Mesenchymal stem cell (in vitro differentiated cells and primary cell): ENCODE data around the gene ZNF521.

Experiments used
- DNase-seq: peaks from one replicate; pipeline ENCODE4 v3.0.0-alpha.2; 2013
- H2AFZ ChIP-seq: one replicate; pipeline ENCODE4 v1.6.1; 2013; ENCODE audit warnings: low read depth, mild to moderate bottlenecking, control low read depth, inconsistent platforms, low read length, moderate library complexity
- H2AK5ac ChIP-seq: 2 replicates; pipeline ENCODE4 v1.6.1; 2013; ENCODE audit warnings: low read length, moderate library complexity, mild to moderate bottlenecking, inconsistent platforms; ENCODE audit not compliant: severe bottlenecking
- H2BK120ac ChIP-seq: one replicate; pipeline ENCODE4 v1.6.1; 2013; ENCODE audit warnings: low read depth, mild to moderate bottlenecking, inconsistent platforms, low read length, moderate library complexity
- H2BK12ac ChIP-seq, 2 experiments: one replicate each; pipeline ENCODE4 v1.6.1; 2013; ENCODE audit warnings: inconsistent platforms in 2 of 2, low read length in 2 of 2, mild to moderate bottlenecking in 2 of 2, moderate library complexity in 2 of 2, control low read depth in 1 of 2
- H2BK15ac ChIP-seq: one replicate; pipeline ENCODE4 v1.6.1; 2013; ENCODE audit warnings: mild to moderate bottlenecking, low read depth, inconsistent platforms; ENCODE audit not compliant: poor library complexity, severe bottlenecking
- H2BK5ac ChIP-seq: 2 replicates; pipeline ENCODE4 v1.6.1; 2013; ENCODE audit warnings: low read depth, mild to moderate bottlenecking, low read length, control low read depth, inconsistent platforms; ENCODE audit not compliant: poor library complexity, severe bottlenecking
- H3K14ac ChIP-seq, 2 experiments: one replicate each; pipeline ENCODE4 v1.6.1; 2013; ENCODE audit warnings: inconsistent platforms in 2 of 2, low read length in 2 of 2, control low read depth in 1 of 2, mild to moderate bottlenecking in 1 of 2, moderate library complexity in 1 of 2
- H3K18ac ChIP-seq, 2 experiments: one replicate each; pipeline ENCODE4 v1.6.1; 2013; ENCODE audit warnings: inconsistent platforms in 2 of 2, low read length in 2 of 2, control low read depth in 1 of 2, low read depth in 1 of 2, mild to moderate bottlenecking in 1 of 2
- H3K23ac ChIP-seq, 2 experiments: one replicate each; pipeline ENCODE4 v1.6.1; 2013; ENCODE audit warnings: inconsistent platforms in 2 of 2, low read length in 2 of 2, mild to moderate bottlenecking in 2 of 2, moderate library complexity in 2 of 2, control low read depth in 1 of 2
- H3K27ac ChIP-seq: 2 replicates; pipeline ENCODE4 v1.5.1; 2013; ENCODE audit warnings: mild to moderate bottlenecking, moderate library complexity, low read length, control low read depth, inconsistent platforms; ENCODE audit not compliant: poor library complexity, severe bottlenecking
- H3K27me3 ChIP-seq, 2 experiments: 2 replicates each; pipeline versions ENCODE4 v1.6.1 to v1.7.0; 2013; ENCODE audit warnings: low read length in 2 of 2, mild to moderate bottlenecking in 2 of 2, moderate library complexity in 2 of 2, control low read depth in 1 of 2, inconsistent platforms in 1 of 2; ENCODE audit not compliant: control insufficient read depth in 1 of 2, insufficient read depth in 1 of 2
- H3K36me3 ChIP-seq, 2 experiments: 2 replicates each; pipeline versions ENCODE4 v1.6.1 to v1.7.0; 2013; ENCODE audit warnings: low read length in 2 of 2, control low read depth in 1 of 2, inconsistent platforms in 1 of 2, low read depth in 1 of 2, mild to moderate bottlenecking in 1 of 2; ENCODE audit not compliant: insufficient read depth in 2 of 2, control insufficient read depth in 1 of 2
- H3K4ac ChIP-seq, 2 experiments: one replicate each; pipeline ENCODE4 v1.6.1; 2013; ENCODE audit warnings: inconsistent platforms in 2 of 2, low read length in 2 of 2, mild to moderate bottlenecking in 2 of 2, moderate library complexity in 2 of 2, control low read depth in 1 of 2, low read depth in 1 of 2
- H3K4me1 ChIP-seq: 2 replicates; pipeline ENCODE4 v1.6.1; 2013; ENCODE audit warnings: low read depth, low read length, control low read depth; ENCODE audit not compliant: control insufficient read depth, insufficient read depth
- H3K4me2 ChIP-seq: 2 replicates; pipeline ENCODE4 v1.6.1; 2013; ENCODE audit warnings: low read length, mild to moderate bottlenecking, inconsistent platforms; ENCODE audit not compliant: poor library complexity, severe bottlenecking
- H3K4me3 ChIP-seq, 2 experiments: 2 replicates each; pipeline versions ENCODE4 v1.5.1 to v1.7.0; 2013; ENCODE audit warnings: low read length in 2 of 2, mild to moderate bottlenecking in 2 of 2, control low read depth in 1 of 2, low read depth in 1 of 2; ENCODE audit not compliant: insufficient read depth in 1 of 2
- H3K79me1 ChIP-seq: replicated peaks from 2 replicates; pipeline ENCODE4 v1.6.1; 2013; ENCODE audit warnings: mild to moderate bottlenecking, control low read depth, low read length, inconsistent platforms; ENCODE audit not compliant: poor library complexity, severe bottlenecking
- H3K9ac ChIP-seq: 2 replicates; pipeline ENCODE4 v1.7.0; 2013; ENCODE audit warnings: mild to moderate bottlenecking, low read length, moderate library complexity
- H3K9me3 ChIP-seq: 2 replicates; pipeline ENCODE4 v1.7.0; 2013; ENCODE audit warnings: mild to moderate bottlenecking, low read length; ENCODE audit not compliant: control insufficient read depth
- H4K8ac ChIP-seq: one replicate; pipeline ENCODE4 v1.6.1; 2013; ENCODE audit warnings: inconsistent platforms, mild to moderate bottlenecking, low read length, moderate library complexity
- H4K91ac ChIP-seq: one replicate; pipeline ENCODE4 v1.6.1; 2013; ENCODE audit warnings: mild to moderate bottlenecking, low read length, inconsistent platforms
- WGBS: methylation state at CpG from one replicate; pipeline ENCODE4 v1.1.7; 2013; ENCODE audit warnings: mixed read lengths; 5-methylcytosine and 5-hydroxymethylcytosine counted together

The ZNF521 gene

GRCh38 chr18:25210622-25211021 is 141.3 kb downstream of the ZNF521 start:
- no peak overlapping the region for H3K9ac ChIP-seq
- no peak overlapping the region for H2BK120ac ChIP-seq
- H3K27me3 ChIP-seq = no peaks in the 10 kb centered on the region
- 92% methylated on average over 3 of the region's 3 CpGs for WGBS
- no peak for DNase-seq
- H2BK15ac ChIP-seq = no peak overlapping the region
- H3K4me3 ChIP-seq = no peak overlapping the region
- H3K9me3 ChIP-seq = no peaks in the 10 kb centered on the region
- no peak overlapping the region for H3K4me2 ChIP-seq
- H2AK5ac ChIP-seq = no peak overlapping the region
- H3K36me3 ChIP-seq = peaks cover 0 to 12% of the 10 kb centered on the region in 2 experiments
- H4K91ac ChIP-seq = no peak overlapping the region
- H3K14ac ChIP-seq = no peak overlapping the region
- H2BK12ac ChIP-seq = no peak overlapping the region
- no peak overlapping the region for H2BK5ac ChIP-seq
- H3K79me1 ChIP-seq = peaks cover 3% of the 10 kb centered on the region
- no peaks in the 10 kb centered on the region for H3K4me1 ChIP-seq
- no peak overlapping the region for H3K27ac ChIP-seq
- H4K8ac ChIP-seq = no peak overlapping the region
- no peak overlapping the region for H3K4ac ChIP-seq
- H3K18ac ChIP-seq = no peak overlapping the region
- no peak overlapping the region for H2AFZ ChIP-seq
- H3K23ac ChIP-seq = no peak overlapping the region

DNA sequence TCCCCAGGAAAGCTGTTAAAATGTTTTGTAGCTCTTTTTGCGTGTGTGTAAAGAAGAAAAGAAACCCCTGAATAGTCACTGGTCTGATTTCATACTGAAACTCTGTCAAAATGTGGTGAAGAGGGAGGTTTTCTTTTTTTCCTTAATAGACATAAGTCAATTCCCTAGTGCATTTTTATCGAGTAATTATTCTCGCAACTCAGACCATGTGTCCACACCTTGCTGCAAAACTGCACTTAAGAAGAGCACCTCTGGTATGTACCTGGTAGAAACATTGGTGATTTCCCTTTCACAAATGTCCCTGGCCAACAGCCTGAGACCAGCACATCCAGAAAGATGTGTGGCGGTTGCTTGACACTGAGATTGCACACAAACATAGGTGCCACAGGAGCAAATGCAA is 159.9 kb downstream of the ZNF521 start:
- Histone ChIP-seq H2AFZ (no peak overlapping the region), H2BK12ac (no peak overlapping the region), H3K23ac (no peak overlapping the region), H2BK15ac (no peak overlapping the region), H4K91ac (no peak overlapping the region), H3K14ac (no peak overlapping the region), H3K36me3 (peaks cover 0 to 24% of the 10 kb centered on the region in 2 experiments), H3K79me1 (peaks cover 7% of the 10 kb centered on the region), H3K4ac (no peak overlapping the region), H2BK120ac (no peak overlapping the region), H3K9ac (no peak overlapping the region), H3K4me2 (no peak overlapping the region), H3K4me1 (no peaks in the 10 kb centered on the region), H3K9me3 (no peaks in the 10 kb centered on the region), H2BK5ac (no peak overlapping the region), H2AK5ac (no peak overlapping the region), H3K18ac (no peak overlapping the region), H3K27me3 (no peaks in the 10 kb centered on the region), H4K8ac (no peak overlapping the region), H3K4me3 (no peak overlapping the region), H3K27ac (no peak overlapping the region)
- no peak for DNase-seq
- 100% methylated on average over 4 of the region's 4 CpGs for WGBS

GRCh38 chr18:25190472-25190871 is 161.5 kb downstream of the ZNF521 start:
- H3K27ac ChIP-seq = no peak overlapping the region
- no peak overlapping the region for H2BK15ac ChIP-seq
- no peak overlapping the region for H3K18ac ChIP-seq
- H2BK5ac ChIP-seq = no peak overlapping the region
- peaks cover 7% of the 10 kb centered on the region for H3K79me1 ChIP-seq
- H2AFZ ChIP-seq = no peak overlapping the region
- H3K4me1 ChIP-seq = no peaks in the 10 kb centered on the region
- no peak for DNase-seq
- H3K4me2 ChIP-seq = no peak overlapping the region
- 96% methylated on average over 1 of the region's 3 CpGs for WGBS
- no peak overlapping the region for H3K4me3 ChIP-seq
- no peak overlapping the region for H3K14ac ChIP-seq
- H2AK5ac ChIP-seq = no peak overlapping the region
- H3K4ac ChIP-seq = no peak overlapping the region
- no peak overlapping the region for H2BK12ac ChIP-seq
- no peak overlapping the region for H3K9ac ChIP-seq
- H2BK120ac ChIP-seq = no peak overlapping the region
- H3K23ac ChIP-seq = no peak overlapping the region
- no peaks in the 10 kb centered on the region for H3K9me3 ChIP-seq
- no peak overlapping the region for H4K91ac ChIP-seq
- H4K8ac ChIP-seq = no peak overlapping the region
- H3K27me3 ChIP-seq = no peaks in the 10 kb centered on the region
- H3K36me3 ChIP-seq = peaks cover 0 to 24% of the 10 kb centered on the region in 2 experiments

GRCh38 chr18:25189391-25190185 is 162.4 kb downstream of the ZNF521 start:
- Histone ChIP-seq H3K23ac (no peak overlapping the region), H3K18ac (no peak overlapping the region), H3K4me3 (no peak overlapping the region), H2AFZ (no peak overlapping the region), H3K27me3 (no peaks in the 10 kb centered on the region), H4K91ac (no peak overlapping the region), H3K4me2 (no peak overlapping the region), H3K9me3 (no peaks in the 10 kb centered on the region), H3K4ac (no peak overlapping the region), H3K14ac (no peak overlapping the region), H3K79me1 (peaks cover 7% of the 10 kb centered on the region), H2BK15ac (no peak overlapping the region), H2AK5ac (no peak overlapping the region), H3K36me3 (peaks cover 0 to 19% of the 10 kb centered on the region in 2 experiments), H2BK120ac (no peak overlapping the region), H3K27ac (no peak overlapping the region), H2BK12ac (no peak overlapping the region), H2BK5ac (no peak overlapping the region), H3K9ac (no peak overlapping the region), H4K8ac (peak overlapping the region; percentile 38), H3K4me1 (no peaks in the 10 kb centered on the region)
- no peak for DNase-seq
- 94% methylated on average over 5 of the region's 7 CpGs for WGBS
